Sigmoid colon (tissue), 4 donors: ENCODE measurements around the gene BTG2.

Source experiments
- CTCF ChIP-seq, 4 experiments: fragments of 450-650 bp in 3 of 4; fragments of 200-600 bp in 1 of 4; IDR thresholded peaks; one replicate each; pipeline ENCODE4 v1.5.1; 2016 to 2019; ENCODE audit warnings: antibody characterized with exemption in 4 of 4, mild to moderate bottlenecking in 3 of 4, moderate library complexity in 2 of 4
- EP300 ChIP-seq, 4 donors: sonication (generic); formaldehyde crosslinking; IDR thresholded peaks; one replicate each; pipeline ENCODE4 v1.6.1; 2017; ENCODE audit warnings: antibody characterized with exemption in 4 of 4

GRCh38 chr1:203351037-203351625 lies 45.8 kb downstream of the BTG2 start, which contains the start of gene FMOD:
- TF ChIP-seq CTCF (IDR thresholded peaks at IDR 0.05) = no peak
- peak in 2 of 4 donors; percentile 34 to 71 for TF ChIP-seq EP300 (IDR thresholded peaks at IDR 0.05)
